ENCODE results near the gene MIF4GD.

The MIF4GD gene

DNA sequence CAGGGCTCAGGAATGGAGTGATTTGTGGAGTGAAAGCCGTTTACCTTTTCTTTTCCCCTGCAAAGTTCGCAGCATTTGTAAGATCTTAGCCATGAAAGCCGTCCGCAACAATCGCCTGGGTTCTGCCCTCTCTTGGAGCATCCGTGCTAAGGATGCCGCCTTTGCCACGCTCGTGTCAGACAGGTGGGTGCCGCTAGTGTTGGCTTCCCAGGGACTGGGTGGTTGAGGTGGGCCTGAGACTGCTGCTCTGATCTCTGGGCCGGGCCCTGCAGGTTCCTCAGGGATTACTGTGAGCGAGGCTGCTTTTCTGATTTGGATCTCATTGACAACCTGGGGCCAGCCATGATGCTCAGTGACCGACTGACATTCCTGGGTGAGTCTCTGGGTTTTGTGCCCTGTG, 38.2 kb downstream of the MIF4GD start:
- no peak for DNase-seq (ENCODE audit: low read depth)

DNA sequence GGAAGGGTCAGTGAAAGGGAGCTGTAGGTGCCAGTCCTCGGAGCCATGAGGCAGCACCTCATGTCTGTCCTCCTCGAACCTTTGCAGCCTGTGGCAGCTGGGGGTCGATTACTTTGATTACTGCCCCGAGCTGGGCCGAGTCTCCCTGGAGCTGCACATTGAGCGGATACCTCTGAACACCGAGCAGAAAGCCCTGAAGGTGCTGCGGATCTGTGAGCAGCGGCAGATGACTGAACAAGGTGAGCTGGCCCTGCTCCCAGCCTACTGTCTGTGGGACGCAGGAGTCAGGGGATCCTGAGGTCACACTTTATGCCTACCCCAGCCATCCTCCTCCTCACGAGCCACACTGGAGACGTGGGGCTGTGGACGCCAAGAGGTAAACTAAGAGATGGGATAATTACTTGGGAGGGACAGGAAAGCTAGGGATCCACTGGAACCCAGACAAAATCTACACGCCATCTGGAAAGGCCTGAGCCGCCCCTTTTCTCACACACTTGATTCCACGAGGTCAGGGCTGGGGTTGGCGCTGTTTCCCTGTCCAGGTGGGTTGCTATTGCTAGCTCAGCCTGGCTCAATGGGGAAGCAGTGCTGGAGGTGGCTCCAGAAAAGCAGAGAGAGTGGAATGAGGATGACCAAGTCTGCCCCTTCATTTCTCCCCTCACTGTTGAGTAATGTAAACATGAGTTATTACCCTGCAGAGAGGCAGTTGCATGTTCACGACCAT, 39.1 kb downstream of the MIF4GD start:
- DNase-seq (ENCODE audit: low read depth): no peak

DNA sequence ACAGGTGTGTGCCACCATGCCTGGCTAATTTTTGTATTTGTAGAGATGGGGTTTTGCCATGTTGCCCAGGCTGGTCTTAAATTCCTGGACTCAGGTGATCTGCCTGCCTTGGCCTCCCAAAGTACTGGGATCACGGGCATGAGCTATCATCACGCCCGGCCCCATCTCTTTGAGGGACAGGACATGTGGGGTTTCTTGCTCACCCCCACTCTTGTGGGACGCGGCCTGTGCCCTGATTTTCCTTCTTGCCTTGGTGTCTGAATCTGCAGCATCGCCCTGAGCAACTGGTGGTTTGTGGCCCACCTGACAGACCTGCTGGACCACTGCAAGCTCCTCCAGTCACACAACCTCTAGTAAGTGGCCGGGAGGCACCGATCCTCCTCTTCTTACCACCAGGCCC, 40.0 kb downstream of the MIF4GD start:
- no peak for DNase-seq (ENCODE audit: low read depth)

DNA sequence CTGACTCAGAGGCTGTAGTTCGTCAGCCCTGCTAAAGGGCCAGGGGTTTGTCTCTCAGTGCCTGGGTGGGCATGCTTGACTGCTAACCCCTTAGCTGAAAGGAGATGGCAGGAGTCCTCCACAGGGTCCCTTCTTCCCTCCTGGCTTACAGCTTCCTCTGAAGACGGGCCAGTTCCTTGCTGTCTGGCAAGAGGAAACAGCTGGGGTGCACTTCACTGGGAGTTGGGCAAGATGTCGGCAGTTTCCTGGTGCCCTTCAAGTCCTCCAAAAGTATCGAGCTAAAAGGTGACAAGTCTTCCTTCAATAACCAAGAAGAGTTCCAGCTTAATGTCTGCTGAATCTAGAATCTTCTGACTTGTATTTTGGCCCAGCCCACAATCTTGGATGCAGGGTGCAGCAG, 42.2 kb downstream of the MIF4GD start:
- DNase-seq (ENCODE audit: low read depth): no peak

DNA sequence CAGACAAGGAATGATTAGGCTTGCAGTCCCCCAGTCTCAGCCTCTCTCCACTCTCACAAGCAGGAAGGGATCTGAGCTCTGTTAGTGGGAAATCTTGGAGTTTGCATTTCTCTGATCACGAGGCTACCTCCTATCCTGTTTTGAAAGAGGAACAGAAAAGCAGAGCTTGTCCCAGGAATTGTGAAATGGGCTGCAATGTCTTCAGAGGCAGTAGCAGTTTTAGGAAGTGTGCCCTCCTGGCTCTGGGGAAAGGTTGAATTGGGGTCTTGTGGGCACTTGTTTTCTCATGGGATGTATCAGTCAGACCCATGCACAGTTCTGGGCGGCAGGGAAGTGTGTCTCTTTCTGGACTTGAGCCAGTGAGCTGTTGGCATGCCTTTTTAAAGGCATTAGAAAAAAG, 42.7 kb downstream of the MIF4GD start:
- no peak for DNase-seq (ENCODE audit: low read depth)

DNA sequence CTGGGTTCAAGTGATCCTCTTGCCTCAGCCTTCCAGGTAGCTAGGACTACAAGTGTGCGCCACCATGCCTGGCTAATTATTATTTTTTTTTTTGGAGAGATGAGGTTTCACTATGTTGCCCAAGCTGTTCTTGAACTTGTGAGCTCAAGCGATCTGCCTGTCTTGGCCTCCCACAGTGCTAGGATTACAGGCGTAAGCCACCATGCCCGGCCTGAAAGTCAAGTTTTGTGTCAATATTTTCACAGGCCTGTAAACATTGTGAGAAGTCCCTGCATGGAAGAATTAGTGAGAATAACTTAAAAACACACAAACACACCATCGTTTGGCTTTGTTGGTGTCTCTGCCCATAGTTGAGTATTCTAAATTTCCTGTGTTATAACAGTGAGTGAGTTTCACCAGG, 43.3 kb downstream of the MIF4GD start:
- DNase-seq (ENCODE audit: low read depth): no peak

DNA sequence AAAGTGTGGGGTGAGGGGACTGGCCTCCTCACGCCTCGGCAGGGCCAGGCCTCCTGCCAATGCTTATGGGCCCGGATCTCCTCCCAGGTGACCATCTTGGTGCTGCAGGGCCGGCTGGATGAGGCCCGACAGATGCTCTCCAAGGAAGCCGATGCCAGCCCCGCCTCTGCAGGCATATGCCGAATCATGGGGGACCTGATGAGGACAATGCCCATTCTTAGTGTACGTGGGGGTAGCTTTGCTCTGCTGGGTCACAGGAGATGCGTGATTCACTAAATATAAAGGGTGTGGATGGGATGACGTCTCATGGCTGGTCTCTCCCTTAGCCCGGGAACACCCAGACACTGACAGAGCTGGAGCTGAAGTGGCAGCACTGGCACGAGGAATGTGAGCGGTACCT, 46.0 kb downstream of the MIF4GD start:
- no peak for DNase-seq (ENCODE audit: low read depth)

DNA sequence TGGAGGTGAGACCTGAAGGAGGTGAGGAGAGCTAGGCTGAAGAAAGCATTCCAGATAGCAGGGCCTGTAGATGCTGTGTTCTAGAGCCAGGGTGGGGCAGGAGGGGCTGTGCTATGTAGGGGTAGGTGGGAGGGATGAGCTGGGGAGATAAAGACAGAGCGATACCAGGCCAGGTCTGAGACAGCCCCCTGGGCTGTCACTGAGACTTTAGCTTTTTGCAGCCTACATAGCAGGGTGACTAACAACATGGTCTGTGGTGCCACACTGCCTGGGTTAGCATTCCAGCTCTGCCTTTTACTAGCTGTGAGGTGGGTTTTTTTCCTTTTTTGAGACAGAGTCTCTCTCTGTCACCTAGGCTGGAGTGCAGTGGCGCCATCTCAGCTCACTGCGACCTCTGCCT, 51.2 kb downstream of the MIF4GD start:
- no peak for DNase-seq (ENCODE audit: low read depth)

DNA sequence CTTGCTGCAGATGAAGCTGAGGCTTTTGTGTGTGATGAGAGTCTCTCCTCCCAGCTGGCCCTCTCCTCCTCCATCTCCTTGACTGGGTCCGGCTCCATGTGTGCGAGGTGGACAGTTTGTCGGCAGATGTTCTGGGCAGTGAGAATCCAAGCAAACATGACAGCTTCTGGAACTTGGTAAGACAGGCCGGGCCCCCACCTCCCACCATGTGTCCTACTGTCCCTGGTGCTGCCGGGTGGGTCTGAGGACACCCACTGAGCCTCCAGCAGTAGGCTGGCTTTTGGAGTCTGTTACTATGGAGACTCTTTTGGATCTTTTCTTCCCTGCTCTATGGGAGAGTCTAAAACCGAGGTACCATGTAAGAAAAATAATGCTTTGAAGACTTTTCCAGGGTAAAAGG, 52.9 kb downstream of the MIF4GD start:
- no peak for DNase-seq (ENCODE audit: low read depth)

Data from non-pigmented ciliary epithelial cell (primary cell).